ENCODE measurements around the gene VWA5B1. TPM values are rescaled to one million over a fixed set of nuclear protein-coding genes. Genes with fewer than 3 reads are reported as not detected.
A peak's percentile ranks its signal among the peaks of the same experiment; 100 is the strongest.

VWA5B1 gene
- polyA plus RNA-seq, 1 donor (not counting 4 experiments of a cell fraction or from before 2014, with no cell fraction given) = not detected

GRCh38 chr1:20320704-20321103 is 30.0 kb downstream of the VWA5B1 start:
- TF ChIP-seq CTCF (optimal IDR thresholded peaks at IDR 0.05 in 1 of 3, IDR thresholded peaks at IDR 0.05 in 1 of 3, conservative IDR thresholded peaks at IDR 0.05 in 1 of 3; ENCODE audit: extremely low read depth in 1 of 3, insufficient read depth in 2 of 3, low read length in 3 of 3) (no peak), EZH2 (IDR thresholded peaks at IDR 0.05; ENCODE audit: low read length) (no peak)
- DNase-seq (ENCODE audit: low read depth, low spot score) = no peak
- no peak overlapping the region for H3K27ac ChIP-seq (ENCODE audit: control insufficient read depth, insufficient read depth, low read length)
- no peaks in the 10 kb centered on the region for H3K36me3 ChIP-seq (ENCODE audit: control insufficient read depth in 2 of 2, extremely low read depth in 1 of 2, insufficient read depth in 2 of 2, low read length in 2 of 2)
- no peaks in the 10 kb centered on the region for H3K4me1 ChIP-seq (ENCODE audit: control insufficient read depth, extremely low read depth, insufficient read depth, low read length)
- no peaks in the 10 kb centered on the region for H4K20me1 ChIP-seq (ENCODE audit: control insufficient read depth, extremely low read depth, insufficient read depth, low read length)
- H2AFZ ChIP-seq (ENCODE audit: control insufficient read depth, low read length) = no peak overlapping the region
- no peak for FAIRE-seq
- H3K27me3 ChIP-seq (ENCODE audit: control insufficient read depth, extremely low read depth, insufficient read depth, low read length) = peaks cover 55% of the 10 kb centered on the region
- no peak overlapping the region for H3K4me2 ChIP-seq (ENCODE audit: control insufficient read depth, extremely low read depth, insufficient read depth, low read depth, low read length)
- H3K4me3 ChIP-seq (ENCODE audit: control insufficient read depth in 2 of 3, extremely low read depth in 1 of 3, insufficient read depth in 2 of 3, low read depth in 1 of 3, low read length in 3 of 3) = no peak overlapping the region
- H3K79me2 ChIP-seq (ENCODE audit: control insufficient read depth, insufficient read depth, low read length) = no peaks in the 10 kb centered on the region
- H3K9ac ChIP-seq (ENCODE audit: control insufficient read depth, extremely low read depth, insufficient read depth, low read length) = no peak overlapping the region
- dilution Hi-C loops (cut with MboI; ENCODE audit: extremely low pct_ligation_motif_present, low sequenced_read_pairs) = no loop called here
- no peaks in the 10 kb centered on the region for H3K9me1 ChIP-seq (ENCODE audit: control insufficient read depth, extremely low read depth, insufficient read depth, low read length)
- no peaks in the 10 kb centered on the region for H3K9me3 ChIP-seq (ENCODE audit: control insufficient read depth, low read depth, low read length)

- Histone ChIP-seq H2AFZ (ENCODE audit: control insufficient read depth, low read length) (no peak overlapping the region), H3K9ac (ENCODE audit: control insufficient read depth, extremely low read depth, insufficient read depth, low read length) (no peak overlapping the region), H3K9me3 (ENCODE audit: control insufficient read depth, low read depth, low read length) (no peaks in the 10 kb centered on the region), H3K4me2 (ENCODE audit: control insufficient read depth, extremely low read depth, insufficient read depth, low read depth, low read length) (no peak overlapping the region), H3K27me3 (ENCODE audit: control insufficient read depth, extremely low read depth, insufficient read depth, low read length) (peaks cover 55% of the 10 kb centered on the region), H4K20me1 (ENCODE audit: control insufficient read depth, extremely low read depth, insufficient read depth, low read length) (no peaks in the 10 kb centered on the region), H3K79me2 (ENCODE audit: control insufficient read depth, insufficient read depth, low read length) (no peaks in the 10 kb centered on the region), H3K4me3 (ENCODE audit: control insufficient read depth in 2 of 3, extremely low read depth in 1 of 3, insufficient read depth in 2 of 3, low read depth in 1 of 3, low read length in 3 of 3) (no peak overlapping the region), H3K36me3 (ENCODE audit: control insufficient read depth in 2 of 2, extremely low read depth in 1 of 2, insufficient read depth in 2 of 2, low read length in 2 of 2) (no peaks in the 10 kb centered on the region), H3K27ac (ENCODE audit: control insufficient read depth, insufficient read depth, low read length) (no peak overlapping the region), H3K9me1 (ENCODE audit: control insufficient read depth, extremely low read depth, insufficient read depth, low read length) (no peaks in the 10 kb centered on the region), H3K4me1 (ENCODE audit: control insufficient read depth, extremely low read depth, insufficient read depth, low read length) (no peaks in the 10 kb centered on the region)
- TF ChIP-seq CTCF (optimal IDR thresholded peaks at IDR 0.05 in 1 of 3, IDR thresholded peaks at IDR 0.05 in 1 of 3, conservative IDR thresholded peaks at IDR 0.05 in 1 of 3; ENCODE audit: extremely low read depth in 1 of 3, insufficient read depth in 2 of 3, low read length in 3 of 3) (no peak), EZH2 (IDR thresholded peaks at IDR 0.05; ENCODE audit: low read length) (peak; percentile 34)
- no peak for DNase-seq (ENCODE audit: low read depth, low spot score)
- no peak for FAIRE-seq
- dilution Hi-C loops (cut with MboI; ENCODE audit: extremely low pct_ligation_motif_present, low sequenced_read_pairs) = no loop called here
Observed at GRCh38 chr1:20321573-20321972, 30.9 kb downstream of the VWA5B1 start.

All from keratinocyte (primary cell).